Subcutaneous adipose tissue (tissue), 4 donors: ENCODE results near the gene IGFBP5. TPM values are rescaled to one million over a fixed set of nuclear protein-coding genes. Genes with fewer than 3 reads are reported as not detected.

Source experiments
- CTCF ChIP-seq: fragments of 450-650 bp; IDR thresholded peaks from one replicate; pipeline ENCODE4 v1.5.1; 2016; ENCODE audit warnings: low read depth, mild to moderate bottlenecking, control low read depth, antibody characterized with exemption, moderate library complexity
- total RNA-seq, 4 donors: library from RNA; depleted of rRNA; stranded (reverse); fragments of >200 nt; gene quantifications; one replicate each; pipeline ENCODE4 v1.1.0, GENCODE V29; 2016

Gene IGFBP5
- total RNA-seq, 4 donors from 2014 or later, result 74.8 to 661 (median 512) TPM

DNA sequence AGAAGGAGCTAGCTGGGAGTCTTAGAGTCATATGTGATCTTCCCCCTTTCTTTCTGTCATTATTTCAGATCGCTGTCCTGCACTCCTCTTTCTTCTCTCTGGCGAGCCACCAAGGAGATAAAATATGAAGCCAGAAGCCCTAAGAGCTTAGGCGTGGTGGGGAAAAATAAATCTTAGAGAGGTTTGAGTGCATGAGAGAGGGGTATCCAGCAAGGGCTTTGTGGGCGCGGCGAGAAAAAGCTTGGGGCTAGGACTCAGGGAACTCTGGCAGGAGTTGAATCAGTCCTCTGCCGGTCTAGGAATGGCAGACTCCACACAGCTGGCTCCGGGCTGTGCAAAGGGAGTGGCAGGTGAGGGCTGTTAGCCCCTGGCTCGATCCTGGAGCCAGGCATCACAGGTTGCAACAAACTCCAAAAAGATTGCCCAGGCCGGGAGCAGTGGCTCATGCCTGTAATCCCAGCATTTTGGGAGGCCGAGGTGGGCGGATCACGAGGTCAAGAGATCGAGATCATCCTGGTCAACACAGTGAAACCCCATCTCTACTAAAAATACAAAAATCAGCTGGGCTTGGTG lies 20.1 kb upstream of the IGFBP5 start:
- TF ChIP-seq CTCF, result no peak

GRCh38 chr2:216714376-216714775 lies 19.0 kb upstream of the IGFBP5 start:
- no peak for TF ChIP-seq CTCF

- TF ChIP-seq CTCF, result no peak
These were observed 18.5 kb upstream of the IGFBP5 start for GRCh38 chr2:216713691-216714336.

DNA sequence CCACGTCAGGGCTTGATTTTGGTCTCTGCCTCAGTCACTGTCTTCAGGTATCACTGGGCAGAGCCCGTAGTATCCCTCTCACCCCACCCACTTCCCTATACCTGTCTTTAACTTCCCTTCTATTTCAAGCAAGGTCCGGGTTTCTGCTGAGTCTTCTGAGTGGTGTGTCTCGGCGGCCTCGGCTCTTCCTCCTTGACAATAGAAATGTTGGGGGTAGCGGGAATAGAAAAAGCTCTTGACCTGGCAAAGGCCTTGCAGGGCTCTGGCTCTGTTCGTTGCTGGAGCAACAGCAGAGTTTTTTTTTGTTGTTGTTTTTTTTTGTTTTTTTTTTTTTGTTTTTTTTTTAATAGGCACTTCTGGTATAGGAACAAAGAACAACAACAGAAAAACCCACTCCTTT lies 16.0 kb upstream of the IGFBP5 start:
- no peak for TF ChIP-seq CTCF

GRCh38 chr2:216710551-216711301 lies 15.4 kb upstream of the IGFBP5 start:
- TF ChIP-seq CTCF, result no peak

DNA sequence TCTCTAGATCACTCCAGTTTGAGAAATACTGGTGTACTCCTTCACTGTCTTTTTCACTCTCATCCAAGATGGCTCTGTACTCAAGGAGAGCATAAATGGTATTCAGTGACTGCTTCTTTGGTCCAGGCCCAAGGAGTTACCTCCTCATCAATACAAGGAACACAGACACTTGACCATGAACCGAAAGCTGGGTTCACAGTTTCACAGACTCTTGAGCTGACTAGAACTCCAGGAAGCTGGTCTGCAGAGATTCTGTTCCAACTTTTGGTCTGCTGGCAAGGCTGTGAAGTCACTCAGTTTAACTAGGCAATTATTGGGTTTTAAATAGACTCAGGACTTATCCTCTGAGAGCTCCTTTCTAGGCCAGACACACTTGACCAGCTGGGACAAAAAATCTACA lies 7.4 kb upstream of the IGFBP5 start:
- no peak for TF ChIP-seq CTCF

GRCh38 chr2:216701544-216701943 lies 6.2 kb upstream of the IGFBP5 start:
- TF ChIP-seq CTCF, result no peak
